ENCODE results near the gene SELENOM. TPM values are rescaled to one million over a fixed set of nuclear protein-coding genes. Genes with fewer than 3 reads are reported as not detected.

SELENOM gene
- total RNA-seq, 1 donor from 2014 or later: 1,262 TPM

DNA sequence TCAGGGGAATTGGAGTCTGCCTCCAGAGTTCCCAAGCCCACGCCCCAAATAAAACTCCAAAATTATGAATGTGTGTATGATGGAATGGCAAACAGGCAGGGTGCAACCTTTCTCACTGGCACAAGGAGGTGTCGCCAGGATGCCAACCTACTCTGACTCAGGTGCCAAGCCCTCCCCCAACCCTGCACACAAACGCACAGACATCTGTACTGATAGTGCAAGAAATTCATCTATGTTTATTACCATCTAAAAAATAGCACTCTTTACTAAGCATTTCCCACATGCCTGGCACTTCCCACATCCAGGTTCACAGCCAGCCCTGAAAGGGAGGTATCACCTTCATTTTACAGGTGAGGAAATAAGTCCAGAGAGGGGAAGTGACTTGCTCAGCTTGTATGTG, 31.7 kb upstream of the SELENOM start:
- no peaks in the 10 kb centered on the region for H3K27me3 ChIP-seq
- no peaks in the 10 kb centered on the region for H3K9me3 ChIP-seq
- intact Hi-C loops (cut with DNase I): no loop called here
- DNase-seq (ENCODE audit: low spot score in 2 of 2): no peak
- H3K4me1 ChIP-seq: peaks cover 0 to 11% of the 10 kb centered on the region in 2 donors
- H3K4me3 ChIP-seq: no peak overlapping the region
- TF ChIP-seq, protein P1, sequence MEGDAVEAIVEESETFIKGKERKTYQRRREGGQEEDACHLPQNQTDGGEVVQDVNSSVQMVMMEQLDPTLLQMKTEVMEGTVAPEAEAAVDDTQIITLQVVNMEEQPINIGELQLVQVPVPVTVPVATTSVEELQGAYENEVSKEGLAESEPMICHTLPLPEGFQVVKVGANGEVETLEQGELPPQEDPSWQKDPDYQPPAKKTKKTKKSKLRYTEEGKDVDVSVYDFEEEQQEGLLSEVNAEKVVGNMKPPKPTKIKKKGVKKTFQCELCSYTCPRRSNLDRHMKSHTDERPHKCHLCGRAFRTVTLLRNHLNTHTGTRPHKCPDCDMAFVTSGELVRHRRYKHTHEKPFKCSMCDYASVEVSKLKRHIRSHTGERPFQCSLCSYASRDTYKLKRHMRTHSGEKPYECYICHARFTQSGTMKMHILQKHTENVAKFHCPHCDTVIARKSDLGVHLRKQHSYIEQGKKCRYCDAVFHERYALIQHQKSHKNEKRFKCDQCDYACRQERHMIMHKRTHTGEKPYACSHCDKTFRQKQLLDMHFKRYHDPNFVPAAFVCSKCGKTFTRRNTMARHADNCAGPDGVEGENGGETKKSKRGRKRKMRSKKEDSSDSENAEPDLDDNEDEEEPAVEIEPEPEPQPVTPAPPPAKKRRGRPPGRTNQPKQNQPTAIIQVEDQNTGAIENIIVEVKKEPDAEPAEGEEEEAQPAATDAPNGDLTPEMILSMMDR (IDR thresholded peaks at IDR 0.05): no peak
- no peak overlapping the region for H3K27ac ChIP-seq
- no peaks in the 10 kb centered on the region for H3K36me3 ChIP-seq

DNA sequence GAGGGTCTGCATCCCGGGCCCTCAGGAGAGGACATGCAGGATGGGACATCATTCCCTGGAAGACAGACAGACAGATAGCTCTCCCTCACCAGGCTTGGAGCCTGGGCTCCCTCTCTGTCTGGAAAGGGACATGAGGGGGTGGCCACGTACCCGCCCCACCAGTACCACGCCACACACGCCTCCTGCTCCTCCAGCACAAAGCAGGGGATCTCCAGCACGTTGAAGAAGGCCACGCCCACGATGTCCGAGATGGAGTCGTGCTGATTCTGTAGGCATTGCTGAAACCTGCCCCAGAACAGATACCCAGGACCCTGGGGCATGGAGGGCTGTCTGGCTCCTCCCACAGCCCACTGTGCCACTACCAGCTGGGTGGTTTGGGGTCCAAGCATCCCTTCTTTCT, 30.8 kb upstream of the SELENOM start:
- H3K36me3 ChIP-seq: no peaks in the 10 kb centered on the region
- peaks cover 0 to 11% of the 10 kb centered on the region in 2 donors for H3K4me1 ChIP-seq
- intact Hi-C loops (cut with DNase I): no loop called here
- no peak overlapping the region for H3K27ac ChIP-seq
- DNase-seq (ENCODE audit: low spot score in 2 of 2): no peak
- TF ChIP-seq, protein P1 (IDR thresholded peaks at IDR 0.05): no peak
- H3K27me3 ChIP-seq: no peaks in the 10 kb centered on the region
- H3K9me3 ChIP-seq: no peaks in the 10 kb centered on the region
- no peak overlapping the region for H3K4me3 ChIP-seq

DNA sequence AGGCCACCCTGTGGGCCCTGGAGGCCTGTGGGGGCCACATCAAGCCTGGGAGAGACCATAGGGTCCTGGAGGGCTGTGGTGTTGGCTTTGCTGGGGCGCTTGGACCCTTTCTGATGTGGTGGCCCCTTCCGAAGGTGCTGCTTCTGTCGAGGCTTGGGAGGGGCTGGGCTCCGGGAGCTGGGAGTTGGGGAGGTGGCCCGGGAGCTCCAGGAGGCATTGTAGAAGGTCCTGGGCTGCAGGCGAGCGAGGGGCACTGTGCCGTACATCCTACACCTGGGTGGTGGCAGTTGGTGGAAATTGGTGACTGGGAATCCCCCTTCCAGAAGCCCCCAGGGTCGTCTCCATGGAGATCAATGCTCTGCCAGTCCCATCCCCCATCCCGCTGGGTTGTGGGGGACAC, 30.4 kb upstream of the SELENOM start:
- Histone ChIP-seq H3K27ac (no peak overlapping the region), H3K27me3 (no peaks in the 10 kb centered on the region), H3K36me3 (no peaks in the 10 kb centered on the region), H3K9me3 (no peaks in the 10 kb centered on the region), H3K4me3 (no peak overlapping the region), H3K4me1 (peaks cover 0 to 9% of the 10 kb centered on the region in 2 donors)
- TF ChIP-seq, protein P1 (IDR thresholded peaks at IDR 0.05): no peak
- intact Hi-C loops (cut with DNase I): no loop called here
- DNase-seq (ENCODE audit: low spot score in 2 of 2): no peak

DNA sequence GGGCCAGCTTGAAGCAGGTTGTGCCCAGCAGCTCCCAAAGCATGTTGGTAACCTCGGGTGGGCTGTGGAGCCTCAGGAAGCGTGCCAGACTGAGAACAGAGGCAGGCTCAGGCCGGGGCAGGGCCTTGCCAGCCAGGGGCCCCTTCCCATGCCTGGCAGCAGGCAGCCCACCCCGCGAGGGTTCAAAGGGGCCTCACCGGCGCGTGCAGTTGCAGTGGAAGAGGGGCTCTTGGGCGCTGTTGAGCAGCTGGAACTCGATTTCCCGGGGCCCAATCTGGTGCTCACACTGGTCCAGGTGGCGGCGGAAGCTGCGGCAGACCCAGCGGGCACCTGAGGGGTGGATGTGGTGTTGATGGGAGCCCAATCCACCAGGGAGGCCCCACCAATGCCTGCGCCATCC, 29.3 kb upstream of the SELENOM start:
- no peaks in the 10 kb centered on the region for H3K36me3 ChIP-seq
- H3K4me3 ChIP-seq: no peak overlapping the region
- H3K27me3 ChIP-seq: no peaks in the 10 kb centered on the region
- no peak for DNase-seq (ENCODE audit: low spot score in 2 of 2)
- intact Hi-C loops (cut with DNase I): no loop called here
- no peak overlapping the region for H3K27ac ChIP-seq
- H3K9me3 ChIP-seq: no peaks in the 10 kb centered on the region
- H3K4me1 ChIP-seq: peaks cover 0 to 6% of the 10 kb centered on the region in 2 donors
- TF ChIP-seq, protein P1 (IDR thresholded peaks at IDR 0.05): no peak

DNA sequence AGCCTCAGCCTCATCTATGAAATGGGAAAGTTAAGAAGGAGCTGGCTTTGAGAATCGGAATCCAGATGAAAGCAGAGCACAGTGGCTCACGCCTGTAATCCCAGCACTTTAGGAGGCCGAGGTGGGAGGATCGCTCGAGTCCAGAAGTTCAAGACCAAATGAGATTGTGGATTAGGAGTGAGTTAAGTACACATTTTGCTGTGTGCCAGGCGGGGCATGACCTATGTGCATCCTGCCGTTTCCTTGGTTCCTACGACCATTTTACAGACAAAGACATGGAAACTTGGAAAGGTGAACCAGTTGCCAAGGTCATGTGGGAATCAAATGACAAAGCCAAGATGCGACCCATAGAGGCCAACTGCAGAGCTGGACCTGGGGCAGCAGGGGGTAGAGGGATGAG, 28.8 kb upstream of the SELENOM start:
- Histone ChIP-seq H3K4me3 (no peak overlapping the region), H3K9me3 (no peaks in the 10 kb centered on the region), H3K27ac (no peak overlapping the region), H3K4me1 (peaks cover 0 to 6% of the 10 kb centered on the region in 2 donors), H3K36me3 (no peaks in the 10 kb centered on the region), H3K27me3 (no peaks in the 10 kb centered on the region)
- intact Hi-C loops (cut with DNase I): no loop called here
- DNase-seq (ENCODE audit: low spot score in 2 of 2): no peak
- TF ChIP-seq, protein P1 (IDR thresholded peaks at IDR 0.05): no peak

DNA sequence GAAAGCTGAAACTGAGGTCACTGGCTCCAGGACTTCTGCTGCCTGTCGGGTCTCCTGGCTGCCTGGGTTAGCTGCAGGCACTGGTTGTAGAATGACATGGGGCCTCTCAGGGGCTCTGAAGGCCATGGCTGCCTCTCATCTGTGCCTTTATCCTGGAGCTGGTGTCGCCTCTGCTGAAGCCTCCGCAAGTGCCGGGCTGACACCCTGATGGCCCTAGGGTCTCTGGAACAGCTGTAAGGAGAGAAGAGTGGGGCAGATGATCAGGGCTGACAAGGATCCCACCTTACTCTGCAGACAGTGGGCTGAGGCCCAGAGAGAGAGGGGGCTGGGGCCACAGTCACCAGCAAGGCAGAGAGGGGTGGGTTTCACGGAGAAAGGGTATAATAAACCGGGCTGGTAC, 28.3 kb upstream of the SELENOM start:
- no peak for DNase-seq (ENCODE audit: low spot score in 2 of 2)
- intact Hi-C loops (cut with DNase I): no loop called here
- Histone ChIP-seq H3K4me1 (peaks cover 0 to 5% of the 10 kb centered on the region in 2 donors), H3K36me3 (no peaks in the 10 kb centered on the region), H3K9me3 (no peaks in the 10 kb centered on the region), H3K27ac (no peak overlapping the region), H3K27me3 (no peaks in the 10 kb centered on the region), H3K4me3 (no peak overlapping the region)
- TF ChIP-seq, protein P1 (IDR thresholded peaks at IDR 0.05): no peak
